ENCODE results near the gene ACTR3C.

DNA sequence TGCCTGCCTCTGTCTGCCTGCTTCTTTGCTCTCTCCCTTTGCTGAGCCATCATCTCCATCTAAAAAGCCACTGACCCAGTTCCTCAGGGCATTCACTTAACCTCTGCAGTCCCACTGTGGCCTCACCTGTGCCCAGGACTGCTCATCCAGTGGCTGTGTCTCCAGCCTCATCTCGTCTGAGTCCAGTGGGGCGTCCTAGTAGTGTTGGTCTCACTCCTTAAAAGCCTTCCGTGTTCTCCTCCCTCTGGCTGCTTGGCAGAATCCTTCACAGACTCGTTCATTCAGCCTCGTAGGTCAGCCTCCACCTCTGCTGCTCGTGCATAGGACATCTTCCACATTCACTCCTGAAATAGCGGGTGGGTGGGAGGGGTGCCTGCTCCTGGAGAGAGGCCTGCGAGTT lies 10.8 kb upstream of the ACTR3C start:
- no peak for TF ChIP-seq POLR2A (IDR thresholded peaks at IDR 0.05)
- TF ChIP-seq, protein P1, sequence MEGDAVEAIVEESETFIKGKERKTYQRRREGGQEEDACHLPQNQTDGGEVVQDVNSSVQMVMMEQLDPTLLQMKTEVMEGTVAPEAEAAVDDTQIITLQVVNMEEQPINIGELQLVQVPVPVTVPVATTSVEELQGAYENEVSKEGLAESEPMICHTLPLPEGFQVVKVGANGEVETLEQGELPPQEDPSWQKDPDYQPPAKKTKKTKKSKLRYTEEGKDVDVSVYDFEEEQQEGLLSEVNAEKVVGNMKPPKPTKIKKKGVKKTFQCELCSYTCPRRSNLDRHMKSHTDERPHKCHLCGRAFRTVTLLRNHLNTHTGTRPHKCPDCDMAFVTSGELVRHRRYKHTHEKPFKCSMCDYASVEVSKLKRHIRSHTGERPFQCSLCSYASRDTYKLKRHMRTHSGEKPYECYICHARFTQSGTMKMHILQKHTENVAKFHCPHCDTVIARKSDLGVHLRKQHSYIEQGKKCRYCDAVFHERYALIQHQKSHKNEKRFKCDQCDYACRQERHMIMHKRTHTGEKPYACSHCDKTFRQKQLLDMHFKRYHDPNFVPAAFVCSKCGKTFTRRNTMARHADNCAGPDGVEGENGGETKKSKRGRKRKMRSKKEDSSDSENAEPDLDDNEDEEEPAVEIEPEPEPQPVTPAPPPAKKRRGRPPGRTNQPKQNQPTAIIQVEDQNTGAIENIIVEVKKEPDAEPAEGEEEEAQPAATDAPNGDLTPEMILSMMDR (IDR thresholded peaks at IDR 0.05) = no peak
